ENCODE results near the gene PTPRE. TPM values are rescaled to one million over a fixed set of nuclear protein-coding genes. Genes with fewer than 3 reads are reported as not detected.

PTPRE gene
- polyA plus RNA-seq, 1 of the 3 experiments (the other 2 are of a cell fraction) = 11.8 TPM

GRCh38 chr10:127977357-127978009 is 70.6 kb downstream of the PTPRE start:
- Histone ChIP-seq H4K20me1 (ENCODE audit: insufficient read depth) (no peaks in the 10 kb centered on the region), H2AFZ (ENCODE audit: low read depth) (peak overlapping the region; percentile 64; the same call in 1 of the 2 replicates), H3K4me2 (peak overlapping the region; percentile 73), H3K9ac (peak overlapping the region; percentile 63; the same call in 1 of the 2 replicates), H3K9me2 (no peaks in the 10 kb centered on the region), H3K9me3 (no peaks in the 10 kb centered on the region), H3K36me3 (replicated peaks in 1 of 2; ENCODE audit: control insufficient read depth in 1 of 2, insufficient read depth in 2 of 2, low read length in 1 of 2) (no peaks in the 10 kb centered on the region), H3K27me3 (ENCODE audit: insufficient read depth) (no peaks in the 10 kb centered on the region), H3K79me2 (ENCODE audit: insufficient read depth) (no peaks in the 10 kb centered on the region), H3K4me3 (ENCODE audit: low read depth in 2 of 2, low read length in 1 of 2) (0 out of 4 replicates have a peak overlapping the region, but pooled peaks of 1 of the 2 experiments have one; percentile 28), H3K27ac (ENCODE audit: low read depth in 2 of 2, low read length in 1 of 2) (peak overlapping the region; percentile 72 to 82), H3K4me1 (ENCODE audit: control insufficient read depth in 1 of 2, insufficient read depth in 2 of 2, low read depth in 1 of 2, low read length in 1 of 2) (peaks cover 22 to 28% of the 10 kb centered on the region in 2 experiments; a peak in 3 of 4 replicates), H3F3A (replicated peaks; ENCODE audit: insufficient read depth) (peaks cover 15% of the 10 kb centered on the region)
- 26% methylated on average over 12 of the region's 12 CpGs for WGBS (ENCODE audit: low lambda C conversion rate)
- ChIA-PET CTCF (interaction anchor here (0.8 to 12.4 kb wide), 6 partner anchors 8 to 92 kb away, joined by 3 to 124 read pairs (median 4); partner anchors contain the start of gene PTPRE), POLR2A (no interaction called here)
- TF ChIP-seq TCF12 (IDR thresholded peaks at IDR 0.05) = peak; percentile 60
- TF ChIP-seq JUND (IDR thresholded peaks at IDR 0.05) = no peak
- TF ChIP-seq CTCF (IDR thresholded peaks at IDR 0.05) = no peak
- peak; percentile 45 to 52; a peak in 2 of 4 replicates for TF ChIP-seq EP300 (IDR thresholded peaks at IDR 0.05; ENCODE audit: borderline replicate concordance in 1 of 2, low read depth in 1 of 2, low read length in 1 of 2)
- TF ChIP-seq RFX5 (IDR thresholded peaks at IDR 0.05; ENCODE audit: low read length) = no peak
- no peak for TF ChIP-seq FOSL2 (IDR thresholded peaks at IDR 0.05; ENCODE audit: borderline replicate concordance, low read depth)
- no peak for TF ChIP-seq GABPA (IDR thresholded peaks at IDR 0.05; ENCODE audit: low read depth)
- no peak for TF ChIP-seq SMC3 (IDR thresholded peaks at IDR 0.05; ENCODE audit: low read depth, low read length)
- TF ChIP-seq ELF1 (IDR thresholded peaks at IDR 0.05) = no peak
- peak; percentile 56 for TF ChIP-seq PBX3 (IDR thresholded peaks at IDR 0.05)
- TF ChIP-seq MXI1 (IDR thresholded peaks at IDR 0.05; ENCODE audit: low read depth, low read length) = peak; percentile 35; the same call in 1 of the 2 replicates
- TF ChIP-seq RXRA (IDR thresholded peaks at IDR 0.05; ENCODE audit: borderline replicate concordance, low read depth) = peak; percentile 92
- TF ChIP-seq POLR2AphosphoS5 (IDR thresholded peaks at IDR 0.05; ENCODE audit: low read depth, low read length) = no peak
- TF ChIP-seq NFIC (IDR thresholded peaks at IDR 0.05; ENCODE audit: borderline replicate concordance) = no peak; the same call in 1 of the 2 replicates
- DNase-seq = peak; percentile 72

GRCh38 chr10:127978481-127978880 is 71.6 kb downstream of the PTPRE start:
- H3K36me3 ChIP-seq (replicated peaks in 1 of 2; ENCODE audit: control insufficient read depth in 1 of 2, insufficient read depth in 2 of 2, low read length in 1 of 2) = no peaks in the 10 kb centered on the region
- CTCF ChIA-PET = interaction anchor here (0.9 to 12.4 kb wide), 3 partner anchors 33 to 71 kb away, joined by 3 to 124 read pairs (median 45); partner anchors contain the start of gene PTPRE
- no peak for DNase-seq
- POLR2A ChIA-PET = no interaction called here
- H3F3A ChIP-seq (replicated peaks; ENCODE audit: insufficient read depth) = peaks cover 15% of the 10 kb centered on the region
- no peaks in the 10 kb centered on the region for H3K9me2 ChIP-seq
- H3K4me2 ChIP-seq = no peak overlapping the region
- no peak overlapping the region for H3K4me3 ChIP-seq (ENCODE audit: low read depth in 2 of 2, low read length in 1 of 2)
- H3K9ac ChIP-seq = no peak overlapping the region
- peak overlapping the region in 1 of 2 experiments; percentile 82; a peak in 2 of 4 replicates for H3K27ac ChIP-seq (ENCODE audit: low read depth in 2 of 2, low read length in 1 of 2)
- H4K20me1 ChIP-seq (ENCODE audit: insufficient read depth) = no peaks in the 10 kb centered on the region
- H3K79me2 ChIP-seq (ENCODE audit: insufficient read depth) = no peaks in the 10 kb centered on the region
- peaks cover 22 to 28% of the 10 kb centered on the region in 2 experiments; a peak in 3 of 4 replicates for H3K4me1 ChIP-seq (ENCODE audit: control insufficient read depth in 1 of 2, insufficient read depth in 2 of 2, low read depth in 1 of 2, low read length in 1 of 2)
- no peak for TF ChIP-seq USF2 (IDR thresholded peaks at IDR 0.05; ENCODE audit: borderline replicate concordance, low read depth, low read length)
- TF ChIP-seq RXRA (IDR thresholded peaks at IDR 0.05; ENCODE audit: borderline replicate concordance, low read depth) = no peak
- H3K9me3 ChIP-seq = no peaks in the 10 kb centered on the region
- H2AFZ ChIP-seq (ENCODE audit: low read depth) = no peak overlapping the region
- no peaks in the 10 kb centered on the region for H3K27me3 ChIP-seq (ENCODE audit: insufficient read depth)
- WGBS (ENCODE audit: low lambda C conversion rate) = 92% methylated on average over 9 of the region's 9 CpGs
